Left lung (tissue), 8 donors: ENCODE results near the gene CRB2. TPM values are rescaled to one million over a fixed set of nuclear protein-coding genes. Genes with fewer than 3 reads are reported as not detected.

Experiments used
- microRNA-seq, 2 donors: library from miRNA; unstranded; fragments of <30 nt; microRNA quantifications; one replicate each; pipeline ENCODE4, GENCODE V29; 2019
- polyA plus RNA-seq, 6 donors: library from polyadenylated mRNA; unstranded; fragments of 120-200 nt; gene quantifications; one replicate each; pipeline ENCODE4 v1.2.1, GENCODE V29; 2013; ENCODE audit not compliant: insufficient read length in 6 of 6
- total RNA-seq, 2 donors: library from RNA; stranded (reverse); fragmentation: NEBNext Ultra II Directional; extraction: Animal tissue kit (Norgen Biotek cat#: 25700); gene quantifications; one replicate each; pipeline ENCODE4 v1.2.1, GENCODE V29; 2021
- donor health status: DM: no; HTN: yes; CAD: no.
- donor health status: DM: no; HTN: no; CAD: no.

CRB2 gene
- total and polyA plus RNA-seq, 8 donors, result 0.08 to 0.58 (median 0.34) TPM

Small RNAs within 50 kb of the gene (microRNA-seq; reads per million reads assigned to microRNA genes)
- gene MIR601, result 0 reads per million in 2 donors

Other genes starting within 250 kb of the CRB2 start
- 10 to 100 TPM; 16.5 to 19.5 TPM for gene STRBP, start 87.6 kb upstream of the CRB2 start, total RNA-seq
- 10 to 100 TPM; 33.4 to 40.4 (median 38.5) TPM for gene STRBP, start 87.6 kb upstream of the CRB2 start, polyA plus RNA-seq